ENCODE results near the gene ARF3. TPM values are rescaled to one million over a fixed set of nuclear protein-coding genes. Genes with fewer than 3 reads are reported as not detected.

Gene ARF3
- total and polyA plus RNA-seq, 4 donors, result 14.1 to 29.5 (median 19.4) TPM

- WGBS, result 5% methylated on average over 45 of the region's 45 CpGs
- TF ChIP-seq YY1 (IDR thresholded peaks at IDR 0.05) (no peak), HNF4G (IDR thresholded peaks at IDR 0.05) (no peak), HNF4A (conservative IDR thresholded peaks at IDR 0.05) (no peak)
- Histone ChIP-seq H3K27me3 (ENCODE audit: control insufficient read depth in 4 of 4, insufficient read depth in 4 of 4, low read length in 3 of 4) (peaks cover 6 to 17% (median 13%) of the 10 kb centered on the region in 4 donors), H3K9ac (ENCODE audit: low read depth in 1 of 2, low read length in 2 of 2) (no peak within 1 kb of the TSS), H3K36me3 (ENCODE audit: control insufficient read depth in 4 of 4, insufficient read depth in 3 of 4, low read depth in 1 of 4, low read length in 3 of 4) (no peaks in the 10 kb centered on the region), H3K4me3 (ENCODE audit: low read depth in 1 of 3, low read length in 3 of 3) (peak within 1 kb of the TSS in 1 of 3 donors; percentile 10), H3K9me3 (ENCODE audit: control insufficient read depth in 4 of 4, low read length in 3 of 4) (no peaks in the 10 kb centered on the region), H3K4me1 (ENCODE audit: control insufficient read depth in 4 of 4, insufficient read depth in 4 of 4, low read length in 3 of 4) (peaks cover 27 to 34% (median 30%) of the 10 kb centered on the region in 4 donors), H3K27ac (ENCODE audit: low read depth in 1 of 2, low read length in 2 of 2) (no peak within 1 kb of the TSS)
- DNase-seq (ENCODE audit: low spot score), result no peak
Observed at GRCh38 chr12:48978291-48978740, 21.0 kb upstream of the ARF3 start, which contains the start of gene WNT1. TSS of gene WNT1 (plus strand) at chr12:48978322. CDS start at chr12:48978651, 329 bp downstream.

GRCh38 chr12:48977290-48978281 lies 20.3 kb upstream of the ARF3 start:
- H3K9me3 ChIP-seq (ENCODE audit: control insufficient read depth in 4 of 4, low read length in 3 of 4), result no peaks in the 10 kb centered on the region
- TF ChIP-seq HNF4A (conservative IDR thresholded peaks at IDR 0.05) (no peak), RAD21 (IDR thresholded peaks at IDR 0.05) (peak in 1 of 2 donors; percentile 21), CTCF (IDR thresholded peaks at IDR 0.05; ENCODE audit: low read depth, low read length, missing input control) (peak; percentile 61)
- WGBS, result 11% methylated on average over 50 of the region's 50 CpGs
- H3K27ac ChIP-seq (ENCODE audit: low read depth in 1 of 2, low read length in 2 of 2), result no peak overlapping the region
- DNase-seq (ENCODE audit: low spot score), result peak; percentile 65
- H3K27me3 ChIP-seq (ENCODE audit: control insufficient read depth in 4 of 4, insufficient read depth in 4 of 4, low read length in 3 of 4), result peaks cover 3 to 20% (median 13%) of the 10 kb centered on the region in 4 donors
- no peaks in the 10 kb centered on the region for H3K36me3 ChIP-seq (ENCODE audit: control insufficient read depth in 4 of 4, insufficient read depth in 3 of 4, low read depth in 1 of 4, low read length in 3 of 4)
- H3K4me3 ChIP-seq (ENCODE audit: low read depth in 1 of 3, low read length in 3 of 3), result peak overlapping the region in 1 of 3 donors; percentile 10
- peaks cover 27 to 34% (median 30%) of the 10 kb centered on the region in 4 donors for H3K4me1 ChIP-seq (ENCODE audit: control insufficient read depth in 4 of 4, insufficient read depth in 4 of 4, low read length in 3 of 4)
- H3K9ac ChIP-seq (ENCODE audit: low read depth in 1 of 2, low read length in 2 of 2), result no peak overlapping the region

- Histone ChIP-seq H3K36me3 (ENCODE audit: control insufficient read depth in 4 of 4, insufficient read depth in 3 of 4, low read depth in 1 of 4, low read length in 3 of 4) (no peaks in the 10 kb centered on the region), H3K9me3 (ENCODE audit: control insufficient read depth in 4 of 4, low read length in 3 of 4) (no peaks in the 10 kb centered on the region), H3K4me1 (ENCODE audit: control insufficient read depth in 4 of 4, insufficient read depth in 4 of 4, low read length in 3 of 4) (peaks cover 7 to 26% (median 15%) of the 10 kb centered on the region in 4 donors), H3K9ac (ENCODE audit: low read depth in 1 of 2, low read length in 2 of 2) (no peak overlapping the region), H3K4me3 (ENCODE audit: low read depth in 1 of 3, low read length in 3 of 3) (no peak overlapping the region), H3K27ac (ENCODE audit: low read depth in 1 of 2, low read length in 2 of 2) (no peak overlapping the region), H3K27me3 (ENCODE audit: control insufficient read depth in 4 of 4, insufficient read depth in 4 of 4, low read length in 3 of 4) (peaks cover 0 to 24% (median 16%) of the 10 kb centered on the region in 4 donors)
- DNase-seq (ENCODE audit: low spot score), result peak; percentile 63
- TF ChIP-seq CTCF (IDR thresholded peaks at IDR 0.05; ENCODE audit: low read depth, low read length, missing input control) (peak; percentile 49), RAD21 (IDR thresholded peaks at IDR 0.05) (peak; percentile 21 to 68), RXRA (IDR thresholded peaks at IDR 0.05) (no peak)
- WGBS, result 19% methylated on average over 19 of the region's 19 CpGs
Observed at GRCh38 chr12:48973941-48974673, 16.8 kb upstream of the ARF3 start.
